DND-41 (cell line): Measurements from ENCODE around the gene MDM2.

Source experiments
- ATAC-seq: fragments of 200-7000 bp; cut with Tn5 transposase; 3 replicates; pipeline ENCODE4 v1.9.1; 2021; ENCODE audit warnings: low read depth; ENCODE audit not compliant: insufficient read depth
- DNase-seq: peaks from one replicate; pipeline ENCODE4 v3.0.0-alpha.2; 2020
- H2AFZ ChIP-seq: 2 replicates; pipeline ENCODE4 v1.6.0; 2012; ENCODE audit warnings: low read depth, low read length
- H3K27ac ChIP-seq: 2 replicates; pipeline ENCODE4 v1.5.1; 2012; ENCODE audit warnings: low read length, inconsistent platforms
- H3K27me3 ChIP-seq: fragments of 200-600 bp; sonication (generic); 2 replicates; pipeline ENCODE4 v1.6.0; 2012; ENCODE audit warnings: low read length, mild to moderate bottlenecking, inconsistent platforms; ENCODE audit not compliant: insufficient read depth, poor library complexity
- H3K36me3 ChIP-seq: 2 replicates; pipeline ENCODE4 v1.5.1; 2012; ENCODE audit warnings: low read length, inconsistent platforms; ENCODE audit not compliant: insufficient read depth
- H3K4me1 ChIP-seq: 2 replicates; pipeline ENCODE4 v1.5.1; 2012; ENCODE audit warnings: mild to moderate bottlenecking, low read length; ENCODE audit not compliant: insufficient read depth
- H3K4me2 ChIP-seq: 2 replicates; pipeline ENCODE4 v1.6.0; 2012; ENCODE audit warnings: mild to moderate bottlenecking, moderate library complexity, low read length, inconsistent platforms; ENCODE audit not compliant: insufficient read depth
- H3K4me3 ChIP-seq, 2 experiments: fragments of 200-600 bp in 1 of 2; shearing (Covaris generic) in 1 of 2; 2 replicates each; pipeline ENCODE4 v1.5.1; 2012 to 2016; ENCODE audit warnings: inconsistent platforms in 2 of 2, low read length in 2 of 2, mild to moderate bottlenecking in 2 of 2, low read depth in 1 of 2, moderate library complexity in 1 of 2
- H3K79me2 ChIP-seq: 2 replicates; pipeline ENCODE4 v1.6.0; 2012; ENCODE audit warnings: low read length, inconsistent platforms; ENCODE audit not compliant: insufficient read depth
- H3K9ac ChIP-seq: 2 replicates; pipeline ENCODE4 v1.6.0; 2012; ENCODE audit warnings: low read depth, mild to moderate bottlenecking, inconsistent platforms, low read length, moderate library complexity
- H3K9me3 ChIP-seq: 2 replicates; pipeline ENCODE4 v1.5.1; 2012; ENCODE audit warnings: low read length, moderate library complexity, mild to moderate bottlenecking, inconsistent platforms; ENCODE audit not compliant: insufficient read depth, severe bottlenecking
- H4K20me1 ChIP-seq: 2 replicates; pipeline ENCODE4 v1.6.0; 2012; ENCODE audit warnings: low read length; ENCODE audit not compliant: insufficient read depth
- EZH2 ChIP-seq: IDR thresholded peaks from 3 replicates; pipeline ENCODE4 v1.6.1; 2012; ENCODE audit warnings: borderline replicate concordance, low read depth, mild to moderate bottlenecking, moderate library complexity, low read length, inconsistent platforms; ENCODE audit not compliant: severe bottlenecking
- TF ChIP-seq, protein P1 (sequence below): IDR thresholded peaks from 2 replicates; pipeline ENCODE4 v1.5.1; 2012; ENCODE audit warnings: borderline replicate concordance, low read length, moderate library complexity, mild to moderate bottlenecking; ENCODE audit not compliant: poor library complexity, severe bottlenecking; ENCODE audit errors: extremely low read depth

The MDM2 gene

DNA sequence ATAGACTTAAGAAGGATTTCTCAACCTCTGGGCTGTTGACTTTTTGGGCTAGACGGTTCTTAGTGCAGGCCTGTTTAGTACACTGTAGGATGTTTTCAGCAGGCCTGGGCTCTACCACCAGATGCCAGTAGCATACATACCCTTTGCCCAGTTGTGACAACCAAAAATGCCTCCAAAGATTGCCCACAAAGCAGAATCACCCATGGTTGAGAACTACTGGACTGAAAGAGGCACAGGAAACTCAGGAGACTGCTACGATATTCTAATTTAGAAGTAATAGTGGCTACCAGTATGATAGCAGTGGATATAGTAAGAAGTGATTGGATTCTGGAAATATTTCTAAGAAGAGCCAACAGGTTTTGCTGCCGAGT lies 46.5 kb upstream of the MDM2 start:
- Histone ChIP-seq H3K27me3 (no peaks in the 10 kb centered on the region), H3K9me3 (no peaks in the 10 kb centered on the region), H3K27ac (no peak overlapping the region), H2AFZ (no peak overlapping the region), H4K20me1 (no peaks in the 10 kb centered on the region), H3K4me2 (no peak overlapping the region), H3K4me1 (no peaks in the 10 kb centered on the region), H3K9ac (no peak overlapping the region), H3K36me3 (peaks cover 37% of the 10 kb centered on the region), H3K79me2 (no peaks in the 10 kb centered on the region), H3K4me3 (no peak overlapping the region)
- no peak for DNase-seq
- TF ChIP-seq, protein P1, sequence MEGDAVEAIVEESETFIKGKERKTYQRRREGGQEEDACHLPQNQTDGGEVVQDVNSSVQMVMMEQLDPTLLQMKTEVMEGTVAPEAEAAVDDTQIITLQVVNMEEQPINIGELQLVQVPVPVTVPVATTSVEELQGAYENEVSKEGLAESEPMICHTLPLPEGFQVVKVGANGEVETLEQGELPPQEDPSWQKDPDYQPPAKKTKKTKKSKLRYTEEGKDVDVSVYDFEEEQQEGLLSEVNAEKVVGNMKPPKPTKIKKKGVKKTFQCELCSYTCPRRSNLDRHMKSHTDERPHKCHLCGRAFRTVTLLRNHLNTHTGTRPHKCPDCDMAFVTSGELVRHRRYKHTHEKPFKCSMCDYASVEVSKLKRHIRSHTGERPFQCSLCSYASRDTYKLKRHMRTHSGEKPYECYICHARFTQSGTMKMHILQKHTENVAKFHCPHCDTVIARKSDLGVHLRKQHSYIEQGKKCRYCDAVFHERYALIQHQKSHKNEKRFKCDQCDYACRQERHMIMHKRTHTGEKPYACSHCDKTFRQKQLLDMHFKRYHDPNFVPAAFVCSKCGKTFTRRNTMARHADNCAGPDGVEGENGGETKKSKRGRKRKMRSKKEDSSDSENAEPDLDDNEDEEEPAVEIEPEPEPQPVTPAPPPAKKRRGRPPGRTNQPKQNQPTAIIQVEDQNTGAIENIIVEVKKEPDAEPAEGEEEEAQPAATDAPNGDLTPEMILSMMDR, result no peak
- no peak for TF ChIP-seq EZH2
- ATAC-seq, result no peak

- Histone ChIP-seq H4K20me1 (no peaks in the 10 kb centered on the region), H2AFZ (no peak overlapping the region), H3K27me3 (no peaks in the 10 kb centered on the region), H3K27ac (no peak overlapping the region), H3K9ac (no peak overlapping the region), H3K36me3 (peaks cover 38% of the 10 kb centered on the region), H3K9me3 (no peaks in the 10 kb centered on the region), H3K4me1 (no peaks in the 10 kb centered on the region), H3K4me3 (no peak overlapping the region), H3K4me2 (no peak overlapping the region), H3K79me2 (no peaks in the 10 kb centered on the region)
- TF ChIP-seq, protein P1, result no peak
- no peak for TF ChIP-seq EZH2
- ATAC-seq, result no peak
- DNase-seq, result no peak
Measured at GRCh38 chr12:68761901-68762630, 45.9 kb upstream of the MDM2 start.

DNA sequence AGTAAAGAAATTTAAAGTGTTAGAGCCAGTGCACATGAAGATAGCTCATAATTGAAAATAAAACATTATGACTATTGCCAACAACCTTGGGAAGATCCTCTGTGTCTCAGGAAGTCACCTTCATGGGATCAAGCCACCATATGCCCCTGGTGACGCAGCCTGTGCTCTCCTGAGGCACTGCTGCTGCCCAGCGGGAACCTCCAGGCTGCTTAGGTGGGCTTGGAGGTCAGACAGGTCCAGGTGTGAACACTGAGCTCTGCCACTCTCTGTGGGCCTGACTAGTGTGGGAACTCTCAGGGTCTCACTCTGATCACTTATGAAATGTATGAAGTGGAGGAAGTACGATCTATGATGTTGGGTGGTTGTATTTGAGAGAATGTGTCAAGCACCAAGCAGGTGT lies 45.3 kb upstream of the MDM2 start:
- no peaks in the 10 kb centered on the region for H3K9me3 ChIP-seq
- H3K36me3 ChIP-seq, result peaks cover 37% of the 10 kb centered on the region
- DNase-seq (no peak), ATAC-seq (no peak)
- H3K4me1 ChIP-seq, result no peaks in the 10 kb centered on the region
- H3K79me2 ChIP-seq, result no peaks in the 10 kb centered on the region
- H3K27ac ChIP-seq, result no peak overlapping the region
- H3K27me3 ChIP-seq, result no peaks in the 10 kb centered on the region
- H3K4me2 ChIP-seq, result no peak overlapping the region
- H4K20me1 ChIP-seq, result no peaks in the 10 kb centered on the region
- TF ChIP-seq, protein P1, result no peak
- TF ChIP-seq EZH2, result no peak
- H3K4me3 ChIP-seq, result no peak overlapping the region
- no peak overlapping the region for H2AFZ ChIP-seq
- no peak overlapping the region for H3K9ac ChIP-seq

DNA sequence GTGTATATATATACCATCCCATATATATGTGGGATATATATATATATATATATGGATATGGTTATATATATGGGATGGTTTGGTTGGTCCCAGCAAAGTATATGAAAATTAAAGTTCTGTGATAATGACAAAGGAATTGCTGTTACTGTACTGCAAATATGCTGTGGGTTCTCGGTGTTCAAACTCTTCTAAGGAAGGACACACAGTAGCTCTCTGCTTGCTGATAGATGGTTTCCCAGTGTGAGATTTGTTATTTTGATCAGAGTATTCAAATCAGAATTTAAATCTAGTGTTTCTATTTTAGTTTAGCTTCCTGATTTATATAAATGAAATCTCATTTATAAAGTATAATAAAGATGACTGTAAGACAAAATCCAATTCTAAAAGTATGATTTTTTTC lies 42.3 kb upstream of the MDM2 start:
- no peak overlapping the region for H3K4me3 ChIP-seq
- H3K27ac ChIP-seq, result no peak overlapping the region
- DNase-seq (no peak), ATAC-seq (no peak)
- no peak overlapping the region for H3K9ac ChIP-seq
- H3K36me3 ChIP-seq, result peaks cover 37% of the 10 kb centered on the region
- no peak for TF ChIP-seq EZH2
- TF ChIP-seq, protein P1, result no peak
- H4K20me1 ChIP-seq, result no peaks in the 10 kb centered on the region
- H2AFZ ChIP-seq, result no peak overlapping the region
- no peaks in the 10 kb centered on the region for H3K79me2 ChIP-seq
- H3K4me2 ChIP-seq, result no peak overlapping the region
- no peaks in the 10 kb centered on the region for H3K9me3 ChIP-seq
- no peaks in the 10 kb centered on the region for H3K27me3 ChIP-seq
- H3K4me1 ChIP-seq, result no peaks in the 10 kb centered on the region
